H1 (cell line): ENCODE results near the gene RANBP17. TPM values are rescaled to one million over a fixed set of nuclear protein-coding genes. Genes with fewer than 3 reads are reported as not detected.

ENCODE experiments used
- CTCF ChIA-PET: fragments of 300-600 bp; sonication (Branson Sonifier 250); formaldehyde crosslinking; loops from one replicate; lab custom pipeline; 2021; ENCODE audit not compliant: partially characterized antibody; lab: Charles Lee
- POLR2A ChIA-PET: fragments of 300-600 bp; sonication (Branson Sonifier 250); formaldehyde crosslinking; loops from one replicate; lab custom pipeline; 2021; ENCODE audit warnings: inconsistent platforms; ENCODE audit not compliant: partially characterized antibody; lab: Charles Lee
- DNase-seq, 2 experiments: peaks; one replicate each; pipeline versions ENCODE4 v3.0.0 to v3.0.0-alpha.2; 2010 to 2022; ENCODE audit warnings: low spot score in 2 of 2, low read depth in 1 of 2, mixed read lengths in 1 of 2
- FAIRE-seq: peaks from 2 replicates; lab custom pipeline; 2011; peaks lifted over from hg19 to GRCh38; lab: Jason Lieb, UNC
- H2AFZ ChIP-seq: 2 replicates; pipeline ENCODE4 v1.8.1; 2012; ENCODE audit warnings: low read length, inconsistent platforms
- H2AK5ac ChIP-seq: 2 replicates; pipeline ENCODE4 v1.6.1; 2013; ENCODE audit warnings: low read depth, low read length
- H2BK120ac ChIP-seq: replicated peaks from 2 replicates; pipeline ENCODE3; 2013; ENCODE audit warnings: low read depth, low read length, inconsistent platforms
- H2BK12ac ChIP-seq: 2 replicates; pipeline ENCODE4 v1.6.1; 2013; ENCODE audit warnings: low read depth, low read length
- H2BK15ac ChIP-seq: 2 replicates; pipeline ENCODE4 v1.6.1; 2013; ENCODE audit warnings: low read length
- H2BK20ac ChIP-seq: 2 replicates; pipeline ENCODE4 v1.6.1; 2013; ENCODE audit warnings: low read length
- H2BK5ac ChIP-seq: 2 replicates; pipeline ENCODE4 v1.6.1; 2013; ENCODE audit warnings: low read depth, low read length
- H3K14ac ChIP-seq: 2 replicates; pipeline ENCODE4 v1.6.1; 2013; ENCODE audit warnings: inconsistent platforms; ENCODE audit not compliant: insufficient read length
- H3K18ac ChIP-seq: 2 replicates; pipeline ENCODE4 v1.6.1; 2013; ENCODE audit warnings: low read length; ENCODE audit errors: extremely low read depth
- H3K23ac ChIP-seq: 2 replicates; pipeline ENCODE4 v1.6.1; 2013; ENCODE audit warnings: inconsistent platforms; ENCODE audit not compliant: insufficient read length
- H3K23me2 ChIP-seq: 2 replicates; pipeline ENCODE4 v1.6.1; 2013; ENCODE audit warnings: low read depth, low read length
- H3K27ac ChIP-seq: 2 replicates; pipeline ENCODE4 v1.6.1; 2011; ENCODE audit warnings: low read depth, low read length, inconsistent platforms
- H3K27me3 ChIP-seq, 4 experiments: replicated peaks in 1 of 4; 1 replicate in 1 of 4; 2 replicates in 3 of 4; pipeline versions ENCODE4 v1.6.1 to v1.8.1; 2011 to 2013; ENCODE audit warnings: low read length in 3 of 4, mild to moderate bottlenecking in 3 of 4, inconsistent platforms in 2 of 4, mixed read lengths in 2 of 4, moderate library complexity in 1 of 4; ENCODE audit not compliant: control insufficient read depth in 3 of 4, insufficient read depth in 3 of 4; ENCODE audit errors: extremely low read depth in 1 of 4
- H3K36me3 ChIP-seq, 4 experiments: 2 replicates each; pipeline versions ENCODE4 v1.6.1 to v1.8.1; 2011 to 2013; ENCODE audit warnings: mild to moderate bottlenecking in 4 of 4, low read length in 3 of 4, moderate library complexity in 2 of 4, control low read depth in 1 of 4, inconsistent platforms in 1 of 4; ENCODE audit not compliant: insufficient read depth in 4 of 4, control insufficient read depth in 2 of 4
- H3K4ac ChIP-seq: replicated peaks from 2 replicates; pipeline ENCODE3; 2013; ENCODE audit warnings: low read length, low read depth, mixed read lengths, inconsistent platforms; ENCODE audit not compliant: insufficient read length
- H3K4me1 ChIP-seq, 4 experiments: replicated peaks in 1 of 4; 1 replicate in 1 of 4; 2 replicates in 3 of 4; pipeline versions ENCODE4 v1.6.1 to v1.8.1; 2011 to 2013; ENCODE audit warnings: low read length in 3 of 4, inconsistent platforms in 2 of 4, mixed read lengths in 1 of 4; ENCODE audit not compliant: insufficient read depth in 4 of 4, control insufficient read depth in 3 of 4
- H3K4me2 ChIP-seq, 2 experiments: 2 replicates each; pipeline versions ENCODE4 v1.6.1 to v1.8.1; 2011 to 2013; ENCODE audit warnings: low read depth in 2 of 2, low read length in 2 of 2, control low read depth in 1 of 2, inconsistent platforms in 1 of 2, mild to moderate bottlenecking in 1 of 2; ENCODE audit not compliant: insufficient read depth in 1 of 2
- H3K4me3 ChIP-seq, 4 experiments: fragments of 200-600, 300-600 bp in 1 of 4; sonication (generic), shearing (Covaris generic), sonication (Bioruptor Twin) in 1 of 4; 2 replicates each; pipeline versions ENCODE4 v1.5.1 to v1.8.1; 2011 to 2016; ENCODE audit warnings: low read length in 4 of 4, low read depth in 3 of 4, control low read depth in 2 of 4, inconsistent platforms in 2 of 4, mild to moderate bottlenecking in 2 of 4, mixed read lengths in 1 of 4, moderate library complexity in 1 of 4; ENCODE audit not compliant: insufficient read depth in 2 of 4; ENCODE audit errors: extremely low read depth in 1 of 4
- H3K56ac ChIP-seq: replicated peaks from 2 replicates; pipeline ENCODE3; 2013; ENCODE audit warnings: low read depth, mild to moderate bottlenecking, mixed read lengths, low read length, inconsistent platforms; ENCODE audit not compliant: insufficient read length
- H3K79me1 ChIP-seq: 2 replicates; pipeline ENCODE4 v1.6.1; 2013; ENCODE audit warnings: low read depth, low read length, control low read depth
- H3K79me2 ChIP-seq, 2 experiments: 2 replicates each; pipeline versions ENCODE4 v1.6.1 to v1.8.1; 2012 to 2013; ENCODE audit warnings: low read length in 2 of 2, mild to moderate bottlenecking in 2 of 2, inconsistent platforms in 1 of 2; ENCODE audit not compliant: insufficient read depth in 2 of 2, control insufficient read depth in 1 of 2
- H3K9ac ChIP-seq, 4 experiments: replicated peaks in 1 of 4; 1 replicate in 1 of 4; 2 replicates in 3 of 4; pipeline versions ENCODE4 v1.6.1 to v1.8.1; 2011 to 2013; ENCODE audit warnings: low read depth in 3 of 4, low read length in 3 of 4, control low read depth in 2 of 4, mild to moderate bottlenecking in 2 of 4, moderate library complexity in 2 of 4, inconsistent platforms in 1 of 4; ENCODE audit errors: extremely low read depth in 1 of 4
- H3K9me3 ChIP-seq, 2 experiments: 2 replicates each; pipeline versions ENCODE4 v1.6.1 to v1.8.1; 2012 to 2013; ENCODE audit warnings: mild to moderate bottlenecking in 2 of 2, moderate library complexity in 2 of 2, control low read depth in 1 of 2, inconsistent platforms in 1 of 2, low read depth in 1 of 2, low read length in 1 of 2, mixed read lengths in 1 of 2; ENCODE audit not compliant: insufficient read depth in 2 of 2
- H4K20me1 ChIP-seq, 2 experiments: replicated peaks in 1 of 2; 2 replicates each; pipeline versions ENCODE3 to v1.8.1; 2011 to 2013; ENCODE audit warnings: inconsistent platforms in 2 of 2, low read length in 2 of 2, mild to moderate bottlenecking in 1 of 2; ENCODE audit not compliant: insufficient read depth in 2 of 2, control insufficient read depth in 1 of 2
- H4K5ac ChIP-seq: 2 replicates; pipeline ENCODE4 v1.6.1; 2013; ENCODE audit warnings: low read length, low read depth, mixed read lengths, inconsistent platforms; ENCODE audit not compliant: insufficient read length
- H4K8ac ChIP-seq: 2 replicates; pipeline ENCODE4 v1.8.0; 2013; ENCODE audit warnings: mild to moderate bottlenecking, moderate library complexity, low read length, inconsistent platforms; ENCODE audit not compliant: insufficient read depth; ENCODE audit errors: extremely low read depth
- H4K91ac ChIP-seq: replicated peaks from 2 replicates; pipeline ENCODE3; 2013; ENCODE audit warnings: low read length, mixed read lengths, inconsistent platforms; ENCODE audit not compliant: insufficient read length
- ASH2L ChIP-seq: fragments of 200-600, 300-600 bp; sonication (generic); IDR thresholded peaks from one replicate; pipeline ENCODE4 v1.7.1; 2017; ENCODE audit warnings: low read length
- CBX5 ChIP-seq: fragments of 300-800, 300-1000 bp; sonication (generic); IDR thresholded peaks from 2 replicates; pipeline ENCODE4 v1.7.1; 2016; ENCODE audit warnings: antibody characterized with exemption, low read length, low read depth
- CEBPB ChIP-seq: IDR thresholded peaks from 2 replicates; pipeline ENCODE4 v1.6.1; 2012; ENCODE audit warnings: low read depth, low read length
- CHD1 ChIP-seq: IDR thresholded peaks from 2 replicates; pipeline ENCODE4 v1.6.1; 2012; ENCODE audit warnings: low read depth, low read length, improper control_type of control experiment
- CTBP2 ChIP-seq: IDR thresholded peaks from 2 replicates; pipeline ENCODE4 v1.7.0; 2011; ENCODE audit warnings: borderline replicate concordance, mild to moderate bottlenecking, moderate library complexity, mixed read lengths, low read length; ENCODE audit not compliant: insufficient read depth, insufficient read length
- EGR1 ChIP-seq: IDR thresholded peaks from 2 replicates; pipeline ENCODE4 v1.6.1; 2011; ENCODE audit warnings: low read depth, low read length, borderline replicate concordance
- GABPA ChIP-seq: IDR thresholded peaks from 2 replicates; pipeline ENCODE4 v1.6.1; 2011; ENCODE audit warnings: mild to moderate bottlenecking, low read length, moderate library complexity, borderline replicate concordance; ENCODE audit not compliant: insufficient read depth
- HDAC2 ChIP-seq, 2 experiments: fragments of 300-600 bp in 1 of 2; sonication (generic) in 1 of 2; IDR thresholded peaks; 2 replicates each; pipeline ENCODE4 v1.6.1; 2011 to 2012; ENCODE audit warnings: low read depth in 2 of 2, low read length in 2 of 2, mild to moderate bottlenecking in 2 of 2, moderate library complexity in 2 of 2, borderline replicate concordance in 1 of 2, inconsistent platforms in 1 of 2
- POLR2A ChIP-seq, 2 experiments: IDR thresholded peaks; 1 replicate in 1 of 2; 2 replicates in 1 of 2; pipeline ENCODE4 v1.6.1; 2011; ENCODE audit warnings: low read depth in 2 of 2, low read length in 2 of 2, mild to moderate bottlenecking in 2 of 2; ENCODE audit errors: control extremely low read depth in 1 of 2
- SP4 ChIP-seq: IDR thresholded peaks from 2 replicates; pipeline ENCODE4 v1.6.1; 2012; ENCODE audit warnings: low read length, inconsistent platforms
- SUZ12 ChIP-seq: fragments of 200-600 bp; sonication (generic); IDR thresholded peaks from 2 replicates; pipeline ENCODE4 v1.6.1; 2012; ENCODE audit warnings: mild to moderate bottlenecking, inconsistent platforms, low read length, moderate library complexity, mixed read lengths
- TCF12 ChIP-seq: IDR thresholded peaks from 2 replicates; pipeline ENCODE4 v1.6.1; 2011; ENCODE audit warnings: low read depth, mild to moderate bottlenecking, low read length
- YY1 ChIP-seq: IDR thresholded peaks from 2 replicates; pipeline ENCODE4 v1.6.1; 2011; ENCODE audit warnings: low read depth, mild to moderate bottlenecking, low read length
- ZNF274 ChIP-seq: IDR thresholded peaks from 2 replicates; pipeline ENCODE4 v1.7.0; 2012; ENCODE audit warnings: low read length, borderline replicate concordance; ENCODE audit errors: extremely low read depth
- WGBS, 2 experiments: shearing (Covaris generic) in 1 of 2; methylation state at CpG; one replicate each; pipeline versions ENCODE4 v1.1.6 to v1.1.7; 2013 to 2015; ENCODE audit warnings: low lambda C conversion rate in 2 of 2, mixed read lengths in 2 of 2, inconsistent platforms in 1 of 2, low coverage in 1 of 2, missing lambda C conversion rate in 1 of 2; ENCODE audit not compliant: insufficient replicate concordance in 2 of 2, insufficient coverage in 1 of 2, insufficient read length in 1 of 2; ENCODE audit errors: extremely low coverage in 1 of 2, missing lambda C conversion rate in 1 of 2; 5-methylcytosine and 5-hydroxymethylcytosine counted together
- polyA plus RNA-seq, 7 experiments: library from polyadenylated mRNA; depleted of rRNA in 3 of 7; stranded (reverse) in 5 of 7; unstranded in 2 of 7; fragments of >200 nt in 5 of 7; fragments of 200-250 nt in 2 of 7; gene quantifications; 1 replicate in 5 of 7; 2 replicates in 1 of 7; 4 replicates in 1 of 7; pipeline versions ENCODE4 v1.2.1 to v1.2.3, GENCODE V29; 2011 to 2013; ENCODE audit warnings: missing spikeins in 2 of 7, mixed read lengths in 2 of 7
- total RNA-seq: library from RNA; stranded (reverse); fragmentation: NEBNext Ultra II Directional; extraction: Animal tissue kit (Norgen Biotek cat#: 25700); gene quantifications from 2 replicates; pipeline ENCODE4 v1.2.1, GENCODE V29; 2021

Gene RANBP17
- total and polyA plus RNA-seq, 2 of the 8 experiments (the other 6 are each of a cell fraction or from before 2014, with no cell fraction given): 8.6 to 21.3 TPM

DNA sequence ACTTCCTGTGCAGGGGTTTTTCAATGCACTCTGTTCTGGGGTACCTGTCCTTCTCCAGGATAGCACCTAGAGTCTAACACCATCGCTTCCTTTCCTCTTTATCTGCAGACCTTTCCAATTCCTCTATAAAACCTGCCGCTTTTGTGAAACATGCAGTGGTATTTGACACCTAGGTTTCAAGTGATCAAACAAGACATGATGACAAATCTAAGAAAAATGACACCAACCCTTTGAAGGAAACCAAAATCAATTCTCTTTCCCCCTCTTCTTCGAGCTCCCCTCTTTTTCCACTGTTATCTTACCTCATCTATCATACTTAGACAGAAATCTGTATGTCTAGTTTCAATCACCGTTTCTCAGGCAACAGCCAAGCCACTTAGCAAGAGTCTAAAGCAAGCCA is 25.6 kb upstream of the RANBP17 start:
- no peaks in the 10 kb centered on the region for H3K27me3 ChIP-seq
- H3K9ac ChIP-seq: no peak overlapping the region
- H2AFZ ChIP-seq: 0 out of 2 replicates have a peak overlapping the region, but pooled peaks have one; percentile 22
- H3K9me3 ChIP-seq: no peaks in the 10 kb centered on the region
- no peak overlapping the region for H2BK12ac ChIP-seq
- no peak overlapping the region for H3K23ac ChIP-seq
- no peaks in the 10 kb centered on the region for H3K79me1 ChIP-seq
- DNase-seq (no peak), FAIRE-seq (no peak)
- no peak overlapping the region for H2BK15ac ChIP-seq
- H2AK5ac ChIP-seq: no peak overlapping the region
- H4K8ac ChIP-seq: no peak overlapping the region
- 90% methylated on average over 4 of the region's 4 CpGs; no CpG with 5 or more reads in 1 of the 2 experiments for WGBS, 2 experiments
- H3K14ac ChIP-seq: no peak overlapping the region
- no peak overlapping the region for H3K4ac ChIP-seq
- peaks cover 3% of the 10 kb centered on the region; the same call in 1 of the 2 replicates for H3K23me2 ChIP-seq
- CTCF ChIA-PET: interaction anchor here (0.9 to 1.7 kb wide), 4 partner anchors 43 to 390 kb away, joined by 3 to 4 read pairs (median 3); no protein-coding TSS in a partner anchor
- POLR2A ChIA-PET: interaction anchor here (0.6 kb wide), 1 partner anchor 29 kb away, joined by 3 read pairs; no protein-coding TSS in a partner anchor
- H3K4me2 ChIP-seq: no peak overlapping the region
- no peak overlapping the region for H2BK20ac ChIP-seq
- H3K56ac ChIP-seq: no peak overlapping the region
- H2BK120ac ChIP-seq: no peak overlapping the region
- no peak overlapping the region for H2BK5ac ChIP-seq
- H3K79me2 ChIP-seq: no peaks in the 10 kb centered on the region
- H3K4me3 ChIP-seq: no peak overlapping the region
- no peak overlapping the region for H3K27ac ChIP-seq
- H3K4me1 ChIP-seq: no peaks in the 10 kb centered on the region
- H3K18ac ChIP-seq: no peak overlapping the region
- no peak overlapping the region for H4K91ac ChIP-seq
- H4K5ac ChIP-seq: no peak overlapping the region
- H4K20me1 ChIP-seq: no peaks in the 10 kb centered on the region
- H3K36me3 ChIP-seq: no peaks in the 10 kb centered on the region
- TF ChIP-seq SP4: no peak
- TF ChIP-seq CHD1: no peak
- no peak for TF ChIP-seq POLR2A (IDR thresholded peaks at IDR 0.05; ENCODE audit: control extremely low read depth in 1 of 2, low read depth in 2 of 2, low read length in 2 of 2)
- TF ChIP-seq CBX5: no peak
- TF ChIP-seq SUZ12: no peak
- TF ChIP-seq ZNF274: no peak
- TF ChIP-seq TCF12: no peak
- no peak for TF ChIP-seq EGR1
- no peak for TF ChIP-seq GABPA
- TF ChIP-seq CEBPB: no peak
- TF ChIP-seq YY1: no peak
- no peak for TF ChIP-seq CTBP2
- no peak for TF ChIP-seq HDAC2 (IDR thresholded peaks at IDR 0.05; ENCODE audit: borderline replicate concordance in 1 of 2, low read depth in 2 of 2, low read length in 2 of 2)
- TF ChIP-seq ASH2L: no peak
